GM12891 (cell line): Measurements from ENCODE around the gene VDAC1.

Experiments used
- DNase-seq: peaks from one replicate; pipeline ENCODE4 v3.0.0; 2011; ENCODE audit warnings: low spot score; ENCODE audit not compliant: insufficient read length
- FAIRE-seq: peaks from 2 replicates; lab custom pipeline; 2011; peaks lifted over from hg19 to GRCh38; lab: Jason Lieb, UNC
- PAX5 ChIP-seq: IDR thresholded peaks from 2 replicates; pipeline ENCODE4 v1.6.1; 2011; ENCODE audit warnings: low read length, moderate library complexity, mild to moderate bottlenecking; ENCODE audit not compliant: insufficient read depth, severe bottlenecking
- POLR2A ChIP-seq: IDR thresholded peaks from 2 replicates; pipeline ENCODE4 v1.6.1; 2011; ENCODE audit warnings: low read depth, low read length, control low read depth
- POLR2AphosphoS5 ChIP-seq: IDR thresholded peaks from 2 replicates; pipeline ENCODE4 v1.6.1; 2011; ENCODE audit warnings: low read depth, low read length, control low read depth
- POU2F2 ChIP-seq: IDR thresholded peaks from 2 replicates; pipeline ENCODE4 v1.6.1; 2011; ENCODE audit warnings: low read depth, mild to moderate bottlenecking, control low read depth, low read length, moderate library complexity
- SPI1 ChIP-seq: IDR thresholded peaks from 2 replicates; pipeline ENCODE4 v1.6.1; 2011; ENCODE audit warnings: low read depth, low read length, control low read depth
- TAF1 ChIP-seq: IDR thresholded peaks from 2 replicates; pipeline ENCODE4 v1.6.1; 2011; ENCODE audit warnings: low read depth, low read length, control low read depth

The VDAC1 gene

GRCh38 chr5:133935667-133935940, 69.2 kb downstream of the VDAC1 start:
- no peak for FAIRE-seq
- DNase-seq: no peak
- no peak for TF ChIP-seq SPI1
- TF ChIP-seq PAX5: no peak
- no peak for TF ChIP-seq POU2F2
- no peak for TF ChIP-seq TAF1
- TF ChIP-seq POLR2A: no peak
- TF ChIP-seq POLR2AphosphoS5: no peak

DNA sequence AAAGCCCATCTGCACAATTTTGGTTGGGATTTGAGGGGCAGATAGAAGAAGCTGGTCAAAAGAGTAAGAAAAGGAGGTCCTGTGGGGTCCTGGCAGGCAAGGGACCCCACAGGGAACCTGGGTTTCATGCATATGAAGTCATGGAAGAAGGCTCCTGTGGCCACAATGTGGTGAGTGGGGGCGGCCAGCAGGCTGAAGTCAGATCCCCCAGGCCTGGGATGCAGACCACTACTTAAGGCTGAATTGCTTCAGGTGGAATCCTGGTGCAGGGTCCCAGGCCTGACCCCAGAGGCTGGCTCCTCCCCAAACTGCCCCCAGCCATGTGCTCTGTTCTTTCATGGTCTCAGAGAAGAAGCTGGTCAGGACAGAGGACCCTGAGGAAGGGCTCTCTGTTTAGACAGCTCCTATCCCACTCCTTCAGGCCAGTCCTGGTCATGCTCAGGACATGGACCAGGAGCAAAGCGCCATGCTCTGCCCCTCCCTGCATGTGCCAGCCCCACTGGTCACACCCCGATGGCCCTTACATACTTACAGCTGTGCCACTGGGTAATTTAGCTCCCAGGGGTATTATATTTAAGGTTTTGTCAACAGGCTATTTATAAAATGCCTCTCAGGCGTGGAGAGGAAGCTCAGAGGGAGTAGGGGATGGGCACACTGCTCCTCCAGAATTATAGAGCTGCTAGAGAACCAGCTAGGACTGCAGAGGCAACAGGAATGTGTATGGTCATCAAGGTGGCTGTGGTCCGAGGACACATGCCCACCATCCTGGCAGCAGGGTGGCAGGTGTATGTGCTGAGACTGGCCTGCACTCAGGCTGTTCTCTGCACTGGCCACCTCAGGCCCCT, 69.7 kb downstream of the VDAC1 start:
- DNase-seq (no peak), FAIRE-seq (peak; percentile 47)
- TF ChIP-seq PAX5 (peak; percentile 47), SPI1 (no peak), POU2F2 (0 out of 2 replicates have a peak, but pooled peaks have one; percentile 24)

DNA sequence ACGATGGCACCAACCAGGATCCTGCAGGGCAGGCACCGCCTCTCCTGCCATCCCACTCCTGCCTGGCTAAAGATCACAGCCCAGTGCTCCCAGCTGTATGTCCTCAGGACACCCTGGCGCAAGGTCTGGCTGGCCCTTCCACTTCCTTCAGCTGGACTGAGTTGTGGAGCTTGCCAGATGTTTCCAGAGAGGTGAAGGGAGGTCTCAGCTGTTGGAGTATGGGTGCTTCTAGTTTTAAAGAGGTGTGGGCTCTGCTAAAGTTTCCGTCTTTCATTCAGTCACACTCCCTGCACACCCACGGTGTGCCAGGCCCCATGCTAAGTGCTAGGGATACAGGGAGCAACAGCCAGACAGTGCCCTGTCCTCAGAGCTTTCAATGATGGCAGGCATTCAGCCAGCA, 70.5 kb downstream of the VDAC1 start:
- FAIRE-seq (peak; percentile 52), DNase-seq (no peak)
- no peak for TF ChIP-seq PAX5
- no peak for TF ChIP-seq TAF1
- no peak for TF ChIP-seq SPI1
- TF ChIP-seq POU2F2: no peak

GRCh38 chr5:133933670-133934295, 71.0 kb downstream of the VDAC1 start:
- TF ChIP-seq PAX5: no peak
- TF ChIP-seq POLR2AphosphoS5: no peak
- TF ChIP-seq POLR2A: no peak
- no peak for TF ChIP-seq TAF1
- TF ChIP-seq POU2F2: no peak
- TF ChIP-seq SPI1: no peak
- FAIRE-seq (peak; percentile 52), DNase-seq (no peak)

DNA sequence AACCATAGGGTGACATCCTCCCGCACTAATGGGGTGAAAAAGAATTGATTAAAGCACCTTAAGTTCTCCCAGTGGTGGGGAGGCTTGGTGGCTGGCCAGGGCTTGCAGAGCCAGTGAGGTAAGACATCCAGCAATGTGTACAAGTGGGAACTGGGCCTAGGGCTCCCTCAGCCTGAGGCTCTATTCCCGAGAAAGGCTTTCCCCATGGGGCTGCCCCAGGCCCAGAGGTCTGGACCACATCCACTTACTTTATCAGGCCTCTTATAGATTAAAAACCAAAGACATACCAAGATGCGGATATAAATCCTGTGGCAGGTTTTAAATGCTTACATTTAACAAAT, 71.6 kb downstream of the VDAC1 start:
- no peak for DNase-seq
- TF ChIP-seq POLR2A (no peak), PAX5 (no peak), POLR2AphosphoS5 (no peak), SPI1 (no peak), POU2F2 (no peak), TAF1 (no peak)
- peak; percentile 23 for FAIRE-seq

DNA sequence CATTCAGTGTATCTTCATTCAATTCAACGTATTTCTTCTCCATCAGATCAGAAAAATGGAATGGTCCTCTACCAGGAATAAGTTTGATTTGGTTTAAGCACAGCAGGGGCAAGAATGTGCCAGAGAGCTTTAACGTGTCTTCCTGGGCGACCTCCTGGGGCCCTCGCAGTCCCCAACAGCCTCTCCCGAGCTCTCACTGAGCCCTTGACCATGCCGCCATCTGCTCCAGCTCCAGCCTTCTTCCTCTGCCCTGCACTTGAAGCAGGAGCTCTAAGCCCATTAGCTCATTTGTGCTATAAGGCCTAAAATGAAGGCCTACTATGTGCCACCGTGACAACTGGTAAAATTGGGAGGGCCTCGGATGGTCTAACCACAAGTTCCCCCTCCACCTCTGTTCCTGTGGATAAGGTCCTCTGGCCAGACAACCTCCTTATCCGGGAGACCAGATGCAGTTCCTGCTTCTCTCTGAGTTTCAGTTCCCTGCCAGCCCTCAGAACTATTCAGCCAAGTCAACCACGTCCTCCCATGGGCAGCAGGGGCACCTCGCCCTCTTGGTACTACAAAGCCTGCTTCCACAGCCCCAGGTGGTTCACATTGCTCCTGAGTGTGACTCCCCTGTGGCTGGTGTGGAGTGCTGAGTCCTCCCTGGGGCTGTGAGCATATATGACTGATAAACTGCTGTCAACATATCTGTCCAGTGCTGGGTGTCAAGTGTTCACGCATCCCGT, 72.2 kb downstream of the VDAC1 start:
- FAIRE-seq (peak; percentile 85), DNase-seq (no peak)
- TF ChIP-seq TAF1 (no peak), POLR2A (no peak), POLR2AphosphoS5 (no peak), PAX5 (no peak), POU2F2 (no peak), SPI1 (peak; percentile 87)

DNA sequence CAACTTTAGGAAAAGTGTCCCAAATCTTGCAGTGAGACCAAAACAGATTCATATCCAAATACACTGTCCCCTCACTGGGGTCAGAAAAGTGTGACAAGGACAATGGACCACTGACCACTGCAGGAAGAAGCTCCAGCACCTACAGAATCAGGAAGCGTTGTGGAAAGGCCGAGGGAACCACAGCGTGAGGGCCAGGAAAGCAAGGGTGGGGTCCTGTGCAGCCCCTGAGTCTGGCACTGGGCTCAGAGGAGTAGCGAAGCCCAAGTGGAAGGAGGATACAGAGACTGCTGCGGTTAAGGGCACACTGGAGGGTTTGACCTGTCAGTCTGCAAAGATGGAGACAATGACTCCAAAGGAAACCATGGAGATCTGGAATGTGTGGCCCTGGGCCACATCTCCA, 73.2 kb downstream of the VDAC1 start:
- DNase-seq (no peak), FAIRE-seq (no peak)
- no peak for TF ChIP-seq POLR2AphosphoS5
- no peak for TF ChIP-seq POLR2A
- no peak for TF ChIP-seq TAF1
- TF ChIP-seq POU2F2: no peak
- no peak for TF ChIP-seq SPI1
- no peak for TF ChIP-seq PAX5

GRCh38 chr5:133930813-133931090, 74.0 kb downstream of the VDAC1 start:
- DNase-seq (no peak), FAIRE-seq (no peak)
- TF ChIP-seq POU2F2 (no peak), SPI1 (no peak), PAX5 (no peak)

- no peak for DNase-seq
Observed at GRCh38 chr5:133930061-133930812, 74.5 kb downstream of the VDAC1 start.

More at GRCh38 chr5:133930061-133930812, 74.5 kb downstream of the VDAC1 start:
- peak; percentile 92 for FAIRE-seq
- TF ChIP-seq PAX5 (no peak), TAF1 (no peak), POU2F2 (no peak), POLR2A (peak; percentile 37; the same call in 1 of the 2 replicates), SPI1 (peak; percentile 61), POLR2AphosphoS5 (no peak)
